ENCODE results near the gene SYMPK. TPM values are rescaled to one million over a fixed set of nuclear protein-coding genes. Genes with fewer than 3 reads are reported as not detected.

SYMPK gene
- total RNA-seq, 4 donors from 2014 or later, result 31.0 to 89.0 (median 57.4) TPM

DNA sequence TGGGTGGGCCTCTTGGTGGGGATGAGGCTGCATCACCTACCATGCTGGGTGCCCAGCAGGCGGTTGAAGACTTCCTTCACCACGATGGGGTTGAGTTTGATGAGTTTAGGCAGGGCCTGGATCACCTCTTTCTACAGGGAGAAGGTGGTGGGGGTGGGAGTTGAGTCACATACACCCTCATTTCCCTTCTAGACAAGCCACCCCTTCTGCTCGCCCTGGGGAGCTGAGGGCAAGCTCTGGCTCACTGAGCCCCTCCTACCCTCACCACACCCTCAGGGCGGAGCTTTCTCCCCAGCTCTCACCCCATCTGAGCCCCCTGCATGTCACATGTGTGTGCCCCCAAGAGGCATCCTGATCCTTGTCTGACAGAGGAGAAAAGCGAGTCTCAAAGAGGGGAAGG, 40.2 kb downstream of the SYMPK start:
- Histone ChIP-seq H3K4me3 (no peak overlapping the region), H3K27ac (no peak overlapping the region), H3K4me1 (no peaks in the 10 kb centered on the region), H3K36me3 (peaks cover 4 to 98% (median 24%) of the 10 kb centered on the region in 3 donors), H3K9me3 (no peaks in the 10 kb centered on the region), H3K27me3 (no peaks in the 10 kb centered on the region)
- no peak for TF ChIP-seq POLR2A (IDR thresholded peaks at IDR 0.05)
- TF ChIP-seq, protein P1, sequence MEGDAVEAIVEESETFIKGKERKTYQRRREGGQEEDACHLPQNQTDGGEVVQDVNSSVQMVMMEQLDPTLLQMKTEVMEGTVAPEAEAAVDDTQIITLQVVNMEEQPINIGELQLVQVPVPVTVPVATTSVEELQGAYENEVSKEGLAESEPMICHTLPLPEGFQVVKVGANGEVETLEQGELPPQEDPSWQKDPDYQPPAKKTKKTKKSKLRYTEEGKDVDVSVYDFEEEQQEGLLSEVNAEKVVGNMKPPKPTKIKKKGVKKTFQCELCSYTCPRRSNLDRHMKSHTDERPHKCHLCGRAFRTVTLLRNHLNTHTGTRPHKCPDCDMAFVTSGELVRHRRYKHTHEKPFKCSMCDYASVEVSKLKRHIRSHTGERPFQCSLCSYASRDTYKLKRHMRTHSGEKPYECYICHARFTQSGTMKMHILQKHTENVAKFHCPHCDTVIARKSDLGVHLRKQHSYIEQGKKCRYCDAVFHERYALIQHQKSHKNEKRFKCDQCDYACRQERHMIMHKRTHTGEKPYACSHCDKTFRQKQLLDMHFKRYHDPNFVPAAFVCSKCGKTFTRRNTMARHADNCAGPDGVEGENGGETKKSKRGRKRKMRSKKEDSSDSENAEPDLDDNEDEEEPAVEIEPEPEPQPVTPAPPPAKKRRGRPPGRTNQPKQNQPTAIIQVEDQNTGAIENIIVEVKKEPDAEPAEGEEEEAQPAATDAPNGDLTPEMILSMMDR (IDR thresholded peaks at IDR 0.05), result no peak
- TF ChIP-seq EP300 (IDR thresholded peaks at IDR 0.05), result no peak
- no peak for DNase-seq (ENCODE audit: low spot score in 2 of 2)
- 91 to 100% methylated on average over 3 to 5 of the region's 5 CpGs for WGBS, 2 donors

DNA sequence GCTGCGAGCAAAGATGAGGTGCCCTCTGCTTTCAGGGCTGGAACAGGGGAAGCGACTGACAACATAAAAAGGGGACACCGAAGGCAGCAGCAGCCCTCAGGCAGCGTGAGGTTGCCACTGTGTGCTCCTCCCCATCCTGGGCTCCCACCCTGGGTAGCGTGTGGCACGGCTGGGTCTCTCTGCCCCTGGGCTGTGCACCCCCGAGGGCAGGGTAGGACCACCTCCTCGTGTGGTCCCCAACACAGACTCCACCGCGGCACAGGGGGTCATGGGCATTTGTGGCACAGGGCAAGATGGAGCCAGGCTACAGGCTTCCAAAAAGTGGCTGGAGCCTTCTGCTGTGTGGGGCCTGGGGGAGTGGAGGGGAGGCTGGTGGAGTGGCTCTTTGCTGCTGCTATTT, 41.4 kb downstream of the SYMPK start:
- TF ChIP-seq, protein P1 (IDR thresholded peaks at IDR 0.05), result no peak
- TF ChIP-seq POLR2A (IDR thresholded peaks at IDR 0.05), result no peak
- TF ChIP-seq EP300 (IDR thresholded peaks at IDR 0.05), result no peak
- H3K4me1 ChIP-seq, result peaks cover 0 to 6% (median 3%) of the 10 kb centered on the region in 4 donors
- no peaks in the 10 kb centered on the region for H3K9me3 ChIP-seq
- H3K36me3 ChIP-seq, result peaks cover 4 to 88% (median 19%) of the 10 kb centered on the region in 3 donors
- DNase-seq (ENCODE audit: low spot score in 2 of 2), result no peak
- WGBS, 2 donors, result 61 to 62% methylated on average over 4 to 7 of the region's 10 CpGs
- no peaks in the 10 kb centered on the region for H3K27me3 ChIP-seq
- no peak overlapping the region for H3K27ac ChIP-seq
- H3K4me3 ChIP-seq, result no peak overlapping the region

DNA sequence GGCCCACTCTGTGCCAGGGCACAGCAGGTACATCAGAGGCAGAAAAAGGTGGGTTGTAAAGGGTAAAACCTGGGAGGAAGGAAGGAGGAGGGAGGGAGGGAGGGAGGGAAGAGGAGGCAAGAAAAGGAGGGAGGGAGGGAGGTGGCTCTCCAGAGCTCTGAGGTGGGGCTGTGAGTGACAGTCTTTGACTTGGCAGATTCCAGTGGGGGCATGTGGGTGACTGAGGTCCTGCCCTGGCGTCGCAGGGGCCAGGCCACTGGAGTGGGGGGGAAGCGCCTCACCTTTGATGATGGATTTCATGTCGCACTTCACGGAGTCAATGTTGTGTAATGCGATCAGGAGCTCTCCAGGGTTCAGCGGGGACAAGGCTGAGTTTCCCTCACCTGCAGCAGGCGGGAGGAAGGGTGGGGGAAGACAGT, 41.8 kb downstream of the SYMPK start:
- DNase-seq (ENCODE audit: low spot score in 2 of 2), result no peak
- H3K4me3 ChIP-seq, result no peak overlapping the region
- H3K27ac ChIP-seq, result no peak overlapping the region
- TF ChIP-seq EP300 (IDR thresholded peaks at IDR 0.05), result no peak
- TF ChIP-seq, protein P1 (IDR thresholded peaks at IDR 0.05), result no peak
- TF ChIP-seq POLR2A (IDR thresholded peaks at IDR 0.05), result no peak
- H3K9me3 ChIP-seq, result no peaks in the 10 kb centered on the region
- 81 to 86% methylated on average over 8 of the region's 8 CpGs for WGBS, 2 donors
- H3K36me3 ChIP-seq, result peaks cover 4 to 84% (median 19%) of the 10 kb centered on the region in 3 donors
- H3K4me1 ChIP-seq, result peaks cover 0 to 9% (median 3%) of the 10 kb centered on the region in 4 donors
- no peaks in the 10 kb centered on the region for H3K27me3 ChIP-seq

DNA sequence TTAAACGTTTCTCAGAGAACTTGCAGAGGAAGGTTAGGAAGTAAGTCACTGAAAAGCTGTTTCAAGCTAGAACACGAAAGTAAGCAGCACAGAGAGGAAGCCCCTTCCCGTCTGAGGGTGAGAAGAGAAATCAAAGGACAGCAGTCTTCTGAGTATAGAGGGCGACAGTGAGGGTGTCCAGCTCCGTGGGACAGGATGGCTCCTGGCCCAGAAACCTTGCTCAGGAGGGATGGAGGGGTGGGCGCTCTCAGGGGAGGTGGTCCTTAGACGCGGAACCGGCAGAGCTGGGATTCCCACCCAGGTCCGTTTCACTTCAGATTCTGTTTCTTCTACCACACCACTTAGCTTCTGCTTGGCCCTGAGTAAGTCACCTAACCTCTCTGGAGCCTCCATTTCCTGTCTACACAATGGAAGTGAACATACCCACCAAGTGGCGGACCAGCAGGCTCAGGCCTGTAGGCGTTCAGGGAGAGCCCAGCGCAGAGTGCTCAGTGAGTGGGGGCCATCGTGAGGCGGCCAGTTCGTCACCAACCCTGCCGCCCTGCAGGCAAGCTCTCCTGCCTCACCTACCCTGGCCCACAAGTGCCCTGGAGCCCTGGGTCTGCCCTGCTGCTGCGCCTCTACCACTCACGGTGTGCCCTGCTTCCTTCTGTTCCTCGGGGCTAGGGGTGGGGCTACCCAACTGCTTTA, 42.4 kb downstream of the SYMPK start:
- Histone ChIP-seq H3K4me3 (no peak overlapping the region), H3K27ac (no peak overlapping the region), H3K4me1 (peaks cover 0 to 14% (median 3%) of the 10 kb centered on the region in 4 donors), H3K9me3 (no peaks in the 10 kb centered on the region), H3K27me3 (peaks cover 0 to 3% of the 10 kb centered on the region in 2 donors), H3K36me3 (peaks cover 4 to 78% (median 14%) of the 10 kb centered on the region in 3 donors)
- no peak for TF ChIP-seq POLR2A (IDR thresholded peaks at IDR 0.05)
- no peak for TF ChIP-seq EP300 (IDR thresholded peaks at IDR 0.05)
- TF ChIP-seq, protein P1 (IDR thresholded peaks at IDR 0.05), result no peak
- DNase-seq (ENCODE audit: low spot score in 2 of 2), result no peak
- WGBS, 2 donors, result 64 to 73% methylated on average over 16 to 18 of the region's 20 CpGs

DNA sequence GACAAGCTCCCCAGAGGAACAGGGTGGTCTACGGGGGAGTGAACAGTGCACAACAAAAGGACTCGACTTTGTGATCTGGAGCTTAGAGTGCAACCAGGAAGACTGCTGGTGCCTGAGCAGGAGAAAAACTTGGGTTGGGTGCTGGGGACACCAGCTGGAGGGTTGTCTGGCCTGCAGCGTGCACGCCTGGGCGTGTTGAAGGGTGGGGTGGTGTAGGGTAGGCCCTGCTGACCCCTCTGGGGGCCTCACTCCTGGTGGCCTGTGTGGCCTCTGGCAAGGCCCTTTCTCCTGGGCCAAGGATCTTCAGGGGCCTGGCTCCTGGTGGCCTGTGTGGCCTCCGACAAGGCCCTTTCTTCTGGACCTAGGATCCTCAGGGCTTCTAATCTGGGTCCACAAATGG, 43.2 kb downstream of the SYMPK start:
- WGBS, 2 donors, result 85% methylated on average over 6 of the region's 6 CpGs
- no peak for DNase-seq (ENCODE audit: low spot score in 2 of 2)

More for the DNA sequence above, 43.2 kb downstream of the SYMPK start:
- TF ChIP-seq EP300 (IDR thresholded peaks at IDR 0.05), result no peak
- TF ChIP-seq, protein P1 (IDR thresholded peaks at IDR 0.05), result no peak
- no peak for TF ChIP-seq POLR2A (IDR thresholded peaks at IDR 0.05)
- Histone ChIP-seq H3K27me3 (peaks cover 0 to 5% of the 10 kb centered on the region in 2 donors), H3K36me3 (peaks cover 4 to 76% (median 11%) of the 10 kb centered on the region in 3 donors), H3K4me1 (peaks cover 0 to 21% (median 3%) of the 10 kb centered on the region in 4 donors), H3K4me3 (no peak overlapping the region), H3K27ac (no peak overlapping the region), H3K9me3 (no peaks in the 10 kb centered on the region)
